ENCODE results near the gene MMP21. TPM values are rescaled to one million over a fixed set of nuclear protein-coding genes. Genes with fewer than 3 reads are reported as not detected.

MMP21 gene
- total RNA-seq, 1 experiment from 2014 or later, result not detected

- Histone ChIP-seq H4K20me1 (ENCODE audit: control insufficient read depth, insufficient read depth, insufficient read length) (no peaks in the 10 kb centered on the region), H3K27ac (ENCODE audit: insufficient read length, low read depth, low read length) (no peak overlapping the region), H4K5ac (ENCODE audit: insufficient read length, low read depth, low read length) (no peak overlapping the region), H3K79me2 (ENCODE audit: insufficient read depth, low read length) (no peaks in the 10 kb centered on the region), H3K4ac (ENCODE audit: low read depth, low read length) (no peak overlapping the region), H2BK20ac (ENCODE audit: low read depth, low read length, poor library complexity, severe bottlenecking) (no peak overlapping the region), H3K23ac (ENCODE audit: insufficient read length, low read depth, low read length) (no peak overlapping the region), H2BK12ac (ENCODE audit: insufficient read length, low read depth, low read length) (no peak overlapping the region), H3K9me3 (ENCODE audit: control insufficient read depth, low read depth, low read length) (no peaks in the 10 kb centered on the region), H2BK15ac (ENCODE audit: low read depth, low read length) (no peak overlapping the region), H3K23me2 (ENCODE audit: insufficient read length, low read depth, low read length, poor library complexity, severe bottlenecking) (no peaks in the 10 kb centered on the region), H3K27me3 (ENCODE audit: insufficient read depth, low read length) (no peaks in the 10 kb centered on the region), H3K56ac (ENCODE audit: insufficient read length, low read depth, low read length) (no peak overlapping the region), H3K79me1 (ENCODE audit: insufficient read depth, low read depth, low read length, poor library complexity, severe bottlenecking) (no peaks in the 10 kb centered on the region), H3K9ac (ENCODE audit: extremely low read depth, insufficient read length, low read length) (no peak overlapping the region), H3K4me1 (ENCODE audit: insufficient read depth, low read length) (no peaks in the 10 kb centered on the region), H4K8ac (replicated peaks; ENCODE audit: insufficient read length, low read depth, low read length) (no peak overlapping the region), H4K91ac (ENCODE audit: insufficient read length, low read depth, low read length) (no peak overlapping the region), H3T11ph (ENCODE audit: low read length) (no peak overlapping the region), H2BK5ac (ENCODE audit: insufficient read length, low read length) (no peak overlapping the region), H2BK120ac (ENCODE audit: low read depth, low read length, poor library complexity, severe bottlenecking) (no peak overlapping the region), H2AFZ (ENCODE audit: low read length) (no peak overlapping the region), H3K14ac (ENCODE audit: insufficient read depth, low read length) (no peak overlapping the region), H3K4me2 (ENCODE audit: insufficient read depth, insufficient read length, low read length) (no peak overlapping the region), H2AK5ac (ENCODE audit: insufficient read length, low read length) (no peak overlapping the region), H3K18ac (ENCODE audit: insufficient read length, low read depth, low read length) (no peak overlapping the region)
- Mint-ChIP-seq H3K4me3 (no peak overlapping the region), H3K27me3 (ENCODE audit: low read depth) (peaks cover 7% of the 10 kb centered on the region), H3K9me3 (peaks cover 0 to 5% of the 10 kb centered on the region in 2 experiments), H3K36me3 (ENCODE audit: insufficient read depth in 1 of 3, low read depth in 3 of 3) (no peaks in the 10 kb centered on the region; a peak in 1 of 7 replicates), H3K27ac (no peak overlapping the region), H3K4me1 (no peaks in the 10 kb centered on the region)
- WGBS (ENCODE audit: extremely low coverage, insufficient read length, low lambda C conversion rate), result no CpG with 5 or more reads among the region's 32 CpGs
- DNase-seq, result no peak
- TF ChIP-seq, protein P1, sequence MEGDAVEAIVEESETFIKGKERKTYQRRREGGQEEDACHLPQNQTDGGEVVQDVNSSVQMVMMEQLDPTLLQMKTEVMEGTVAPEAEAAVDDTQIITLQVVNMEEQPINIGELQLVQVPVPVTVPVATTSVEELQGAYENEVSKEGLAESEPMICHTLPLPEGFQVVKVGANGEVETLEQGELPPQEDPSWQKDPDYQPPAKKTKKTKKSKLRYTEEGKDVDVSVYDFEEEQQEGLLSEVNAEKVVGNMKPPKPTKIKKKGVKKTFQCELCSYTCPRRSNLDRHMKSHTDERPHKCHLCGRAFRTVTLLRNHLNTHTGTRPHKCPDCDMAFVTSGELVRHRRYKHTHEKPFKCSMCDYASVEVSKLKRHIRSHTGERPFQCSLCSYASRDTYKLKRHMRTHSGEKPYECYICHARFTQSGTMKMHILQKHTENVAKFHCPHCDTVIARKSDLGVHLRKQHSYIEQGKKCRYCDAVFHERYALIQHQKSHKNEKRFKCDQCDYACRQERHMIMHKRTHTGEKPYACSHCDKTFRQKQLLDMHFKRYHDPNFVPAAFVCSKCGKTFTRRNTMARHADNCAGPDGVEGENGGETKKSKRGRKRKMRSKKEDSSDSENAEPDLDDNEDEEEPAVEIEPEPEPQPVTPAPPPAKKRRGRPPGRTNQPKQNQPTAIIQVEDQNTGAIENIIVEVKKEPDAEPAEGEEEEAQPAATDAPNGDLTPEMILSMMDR (conservative IDR thresholded peaks at IDR 0.05), result no peak
Observed at GRCh38 chr10:125774581-125775191, 935 bp downstream of the MMP21 start.

Data from H9 (cell line).